HEK293 (cell line): ENCODE data around the gene ZNF71.
A peak's percentile ranks its signal among the peaks of the same experiment; 100 is the strongest.

ENCODE experiments used
- KLF1 ChIP-seq: fragments of 450-650 bp; formaldehyde crosslinking; IDR thresholded peaks from 2 replicates; pipeline ENCODE4 v1.5.1; 2016; ENCODE audit warnings: missing biosample characterization, missing genetic modification characterization
- KLF9 ChIP-seq: fragments of 450-650 bp; formaldehyde crosslinking; IDR thresholded peaks from 2 replicates; pipeline ENCODE4 v1.5.1; 2016; ENCODE audit warnings: missing biosample characterization, missing genetic modification characterization, low read depth
- MYNN ChIP-seq: fragments of 450-650 bp; formaldehyde crosslinking; IDR thresholded peaks from 2 replicates; pipeline ENCODE4 v1.5.1; 2016; ENCODE audit warnings: missing biosample characterization, missing genetic modification characterization, borderline replicate concordance
- MZF1 ChIP-seq: fragments of 450-650 bp; formaldehyde crosslinking; IDR thresholded peaks from 2 replicates; pipeline ENCODE4 v1.5.1; 2017; ENCODE audit warnings: missing biosample characterization, missing genetic modification characterization, borderline replicate concordance
- SP7 ChIP-seq: fragments of 450-650 bp; formaldehyde crosslinking; IDR thresholded peaks from 2 replicates; pipeline ENCODE4 v1.5.1; 2016; ENCODE audit warnings: missing biosample characterization, missing genetic modification characterization
- TCF7L2 ChIP-seq: IDR thresholded peaks from 2 replicates; pipeline ENCODE4 v1.6.1; 2011; ENCODE audit warnings: low read depth, mild to moderate bottlenecking, inconsistent platforms, low read length, moderate library complexity, borderline replicate concordance
- YY1 ChIP-seq: fragments of 450-650 bp; formaldehyde crosslinking; IDR thresholded peaks from 2 replicates; pipeline ENCODE4 v1.5.1; 2018; ENCODE audit warnings: missing biosample characterization, missing genetic modification characterization
- ZBTB7A ChIP-seq: fragments of 450-650 bp; formaldehyde crosslinking; IDR thresholded peaks from 2 replicates; pipeline ENCODE4 v1.5.1; 2016; ENCODE audit warnings: low read depth, missing biosample characterization, missing genetic modification characterization
- ZFP69B ChIP-seq: fragments of 450-650 bp; formaldehyde crosslinking; IDR thresholded peaks from 2 replicates; pipeline ENCODE4 v1.5.1; 2016; ENCODE audit warnings: missing biosample characterization, missing genetic modification characterization
- ZIC2 ChIP-seq: fragments of 450-650 bp; formaldehyde crosslinking; IDR thresholded peaks from 2 replicates; pipeline ENCODE4 v1.5.1; 2016; ENCODE audit warnings: missing biosample characterization, missing genetic modification characterization
- ZNF132 ChIP-seq: fragments of 450-650 bp; formaldehyde crosslinking; IDR thresholded peaks from 2 replicates; pipeline ENCODE4 v1.5.1; 2017; ENCODE audit warnings: missing biosample characterization, missing genetic modification characterization, borderline replicate concordance
- ZNF169 ChIP-seq: fragments of 450-650 bp; formaldehyde crosslinking; IDR thresholded peaks from 2 replicates; pipeline ENCODE4 v1.5.1; 2016; ENCODE audit warnings: missing biosample characterization, missing genetic modification characterization
- ZNF174 ChIP-seq: fragments of 450-650 bp; formaldehyde crosslinking; IDR thresholded peaks from 2 replicates; pipeline ENCODE4 v1.5.0; 2017; ENCODE audit warnings: missing biosample characterization, mild to moderate bottlenecking, missing genetic modification characterization
- ZNF2 ChIP-seq: fragments of 450-650 bp; formaldehyde crosslinking; IDR thresholded peaks from 2 replicates; pipeline ENCODE4 v1.5.1; 2016; ENCODE audit warnings: missing biosample characterization, missing genetic modification characterization
- ZNF24 ChIP-seq: fragments of 450-650 bp; formaldehyde crosslinking; IDR thresholded peaks from 2 replicates; pipeline ENCODE4 v1.5.1; 2016; ENCODE audit warnings: missing biosample characterization, missing genetic modification characterization
- ZNF266 ChIP-seq: fragments of 450-650 bp; formaldehyde crosslinking; IDR thresholded peaks from 2 replicates; pipeline ENCODE4 v1.5.1; 2016; ENCODE audit warnings: missing biosample characterization, missing genetic modification characterization, low read depth
- ZNF302 ChIP-seq: fragments of 450-650 bp; formaldehyde crosslinking; IDR thresholded peaks from 2 replicates; pipeline ENCODE4 v1.5.1; 2016; ENCODE audit warnings: missing biosample characterization, missing genetic modification characterization, low read depth
- ZNF335 ChIP-seq: fragments of 450-650 bp; formaldehyde crosslinking; conservative IDR thresholded peaks from 2 replicates; pipeline ENCODE4 v1.5.1; 2016; ENCODE audit warnings: missing biosample characterization, missing genetic modification characterization
- ZNF350 ChIP-seq: fragments of 450-650 bp; formaldehyde crosslinking; IDR thresholded peaks from 2 replicates; pipeline ENCODE4 v1.5.0; 2017; ENCODE audit warnings: missing biosample characterization, mild to moderate bottlenecking, missing genetic modification characterization
- ZNF416 ChIP-seq: fragments of 450-650 bp; formaldehyde crosslinking; IDR thresholded peaks from 2 replicates; pipeline ENCODE4 v1.5.1; 2016; ENCODE audit warnings: missing biosample characterization, missing genetic modification characterization
- ZNF514 ChIP-seq: fragments of 450-650 bp; formaldehyde crosslinking; IDR thresholded peaks from 2 replicates; pipeline ENCODE4 v1.5.1; 2016; ENCODE audit warnings: missing biosample characterization, missing genetic modification characterization
- ZNF621 ChIP-seq: fragments of 450-650 bp; formaldehyde crosslinking; IDR thresholded peaks from 2 replicates; pipeline ENCODE4 v1.5.1; 2017; ENCODE audit warnings: missing biosample characterization, missing genetic modification characterization
- ZNF626 ChIP-seq: fragments of 450-650 bp; sonication (Bioruptor Pico); formaldehyde crosslinking; IDR thresholded peaks from 2 replicates; pipeline ENCODE4 v1.5.1; 2018; ENCODE audit warnings: missing biosample characterization, missing genetic modification characterization, inconsistent platforms
- ZNF76 ChIP-seq: fragments of 450-650 bp; formaldehyde crosslinking; IDR thresholded peaks from 2 replicates; pipeline ENCODE4; 2016; ENCODE audit warnings: low read depth, missing biosample characterization, missing genetic modification characterization, borderline replicate concordance
- ZNF843 ChIP-seq: fragments of 450-650 bp; formaldehyde crosslinking; IDR thresholded peaks from 2 replicates; pipeline ENCODE4 v1.5.1; 2016; ENCODE audit warnings: missing biosample characterization, missing genetic modification characterization
- ZXDB ChIP-seq: fragments of 450-650 bp; formaldehyde crosslinking; IDR thresholded peaks from 2 replicates; pipeline ENCODE4 v1.5.1; 2016; ENCODE audit warnings: missing biosample characterization, missing genetic modification characterization
- TF ChIP-seq, protein P1 (sequence below): fragments of 450-650 bp; formaldehyde crosslinking; IDR thresholded peaks from 2 replicates; pipeline ENCODE4 v1.5.1; 2017; ENCODE audit warnings: missing biosample characterization, missing genetic modification characterization
- TF ChIP-seq, protein P2 (sequence below): fragments of 450-650 bp; formaldehyde crosslinking; IDR thresholded peaks from 2 replicates; pipeline ENCODE4 v1.5.1; 2017; ENCODE audit warnings: missing biosample characterization, mild to moderate bottlenecking, missing genetic modification characterization, moderate library complexity
- TF ChIP-seq, protein P3 (sequence below): fragments of 450-650 bp; formaldehyde crosslinking; IDR thresholded peaks from 2 replicates; pipeline ENCODE4 v1.5.1; 2017; ENCODE audit warnings: missing biosample characterization, missing genetic modification characterization
- TF ChIP-seq, protein P4 (sequence below): fragments of 450-650 bp; formaldehyde crosslinking; IDR thresholded peaks from 2 replicates; pipeline ENCODE4 v1.5.1; 2016; ENCODE audit warnings: missing biosample characterization, missing genetic modification characterization
- TF ChIP-seq, protein P5 (sequence below): fragments of 450-650 bp; formaldehyde crosslinking; IDR thresholded peaks from 2 replicates; pipeline ENCODE4 v1.5.1; 2016; ENCODE audit warnings: missing biosample characterization, missing genetic modification characterization

Gene ZNF71

DNA sequence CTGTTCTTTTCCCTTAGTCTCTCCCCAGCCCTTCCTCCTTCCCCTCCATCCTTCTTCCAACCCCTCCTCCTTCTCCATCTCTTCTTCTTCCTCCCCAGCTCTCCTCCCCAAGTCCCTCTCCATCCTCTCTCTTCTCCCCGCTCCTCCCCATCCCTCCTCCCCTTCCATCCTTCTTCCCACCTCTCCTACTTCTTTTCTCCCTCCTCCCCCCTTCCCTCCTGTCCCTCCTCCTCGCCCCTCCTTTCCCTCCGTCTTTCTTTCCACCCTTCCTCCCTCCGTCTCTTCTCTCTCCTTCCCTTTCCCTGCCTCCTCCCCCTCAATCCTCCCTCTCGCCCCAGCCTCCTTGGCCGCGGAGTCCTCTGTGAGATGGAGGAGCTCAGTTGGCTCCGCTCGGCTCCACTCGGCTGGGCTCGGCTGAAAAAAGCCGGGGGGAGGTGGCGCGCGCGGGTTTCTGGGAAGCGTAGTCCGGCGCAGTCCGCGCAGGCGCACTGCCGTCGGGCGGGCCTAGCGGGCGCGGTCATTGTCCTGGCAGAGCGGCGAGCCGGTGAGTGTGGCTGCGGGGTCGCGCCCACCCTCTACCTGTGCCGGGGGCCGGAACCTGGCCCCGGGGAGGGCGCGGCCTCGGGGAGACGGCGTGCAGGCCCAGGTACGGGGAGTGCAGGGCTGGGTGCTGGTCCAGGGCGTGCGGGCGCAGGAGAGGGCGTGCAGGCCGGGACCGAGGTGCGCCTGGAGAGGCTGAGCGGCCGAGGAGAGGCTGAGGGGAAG lies at the start of gene ZNF71 (continued):
- TF ChIP-seq ZNF843 (tag by site-specific recombination) (no peak), ZIC2 (tag by site-specific recombination) (no peak), ZBTB7A (tag by site-specific recombination) (no peak), MZF1 (tag by site-specific recombination) (no peak; the same call in 1 of the 2 replicates), ZNF174 (tag by site-specific recombination) (no peak), MYNN (no peak), ZNF132 (tag by site-specific recombination) (no peak), KLF1 (tag by site-specific recombination) (peak; percentile 48), ZXDB (tag by site-specific recombination) (peak; percentile 54), ZNF24 (tag by site-specific recombination) (no peak; the same call in 1 of the 2 replicates), SP7 (tag by site-specific recombination) (no peak; the same call in 1 of the 2 replicates), ZNF514 (tag by site-specific recombination) (no peak; the same call in 1 of the 2 replicates), ZNF350 (no peak), ZNF76 (tag by site-specific recombination) (peak; percentile 84), YY1 (tag by site-specific recombination) (no peak; the same call in 1 of the 2 replicates), TCF7L2 (no peak), ZNF302 (tag by site-specific recombination) (0 out of 2 replicates have a peak, but pooled peaks have one; percentile 25), ZNF621 (tag by site-specific recombination) (no peak), ZNF416 (tag by site-specific recombination) (0 out of 2 replicates have a peak, but pooled peaks have one; percentile 2), ZNF335 (tag by site-specific recombination) (no peak), ZNF626 (no peak), ZNF169 (tag by site-specific recombination) (peak; percentile 74), ZFP69B (peak; percentile 20; the same call in 1 of the 2 replicates), ZNF266 (tag by site-specific recombination) (0 out of 2 replicates have a peak, but pooled peaks have one; percentile 13), ZNF2 (tag by site-specific recombination) (peak; percentile 13; the same call in 1 of the 2 replicates), KLF9 (tag by site-specific recombination) (peak; percentile 73)
- TF ChIP-seq, protein P1, sequence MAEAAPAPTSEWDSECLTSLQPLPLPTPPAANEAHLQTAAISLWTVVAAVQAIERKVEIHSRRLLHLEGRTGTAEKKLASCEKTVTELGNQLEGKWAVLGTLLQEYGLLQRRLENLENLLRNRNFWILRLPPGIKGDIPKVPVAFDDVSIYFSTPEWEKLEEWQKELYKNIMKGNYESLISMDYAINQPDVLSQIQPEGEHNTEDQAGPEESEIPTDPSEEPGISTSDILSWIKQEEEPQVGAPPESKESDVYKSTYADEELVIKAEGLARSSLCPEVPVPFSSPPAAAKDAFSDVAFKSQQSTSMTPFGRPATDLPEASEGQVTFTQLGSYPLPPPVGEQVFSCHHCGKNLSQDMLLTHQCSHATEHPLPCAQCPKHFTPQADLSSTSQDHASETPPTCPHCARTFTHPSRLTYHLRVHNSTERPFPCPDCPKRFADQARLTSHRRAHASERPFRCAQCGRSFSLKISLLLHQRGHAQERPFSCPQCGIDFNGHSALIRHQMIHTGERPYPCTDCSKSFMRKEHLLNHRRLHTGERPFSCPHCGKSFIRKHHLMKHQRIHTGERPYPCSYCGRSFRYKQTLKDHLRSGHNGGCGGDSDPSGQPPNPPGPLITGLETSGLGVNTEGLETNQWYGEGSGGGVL: peak; percentile 98
- TF ChIP-seq, protein P2, sequence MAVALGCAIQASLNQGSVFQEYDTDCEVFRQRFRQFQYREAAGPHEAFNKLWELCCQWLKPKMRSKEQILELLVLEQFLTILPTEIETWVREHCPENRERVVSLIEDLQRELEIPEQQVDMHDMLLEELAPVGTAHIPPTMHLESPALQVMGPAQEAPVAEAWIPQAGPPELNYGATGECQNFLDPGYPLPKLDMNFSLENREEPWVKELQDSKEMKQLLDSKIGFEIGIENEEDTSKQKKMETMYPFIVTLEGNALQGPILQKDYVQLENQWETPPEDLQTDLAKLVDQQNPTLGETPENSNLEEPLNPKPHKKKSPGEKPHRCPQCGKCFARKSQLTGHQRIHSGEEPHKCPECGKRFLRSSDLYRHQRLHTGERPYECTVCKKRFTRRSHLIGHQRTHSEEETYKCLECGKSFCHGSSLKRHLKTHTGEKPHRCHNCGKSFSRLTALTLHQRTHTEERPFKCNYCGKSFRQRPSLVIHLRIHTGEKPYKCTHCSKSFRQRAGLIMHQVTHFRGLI (tag by site-specific recombination): peak; percentile 85; the same call in 1 of the 2 replicates
- TF ChIP-seq, protein P3, sequence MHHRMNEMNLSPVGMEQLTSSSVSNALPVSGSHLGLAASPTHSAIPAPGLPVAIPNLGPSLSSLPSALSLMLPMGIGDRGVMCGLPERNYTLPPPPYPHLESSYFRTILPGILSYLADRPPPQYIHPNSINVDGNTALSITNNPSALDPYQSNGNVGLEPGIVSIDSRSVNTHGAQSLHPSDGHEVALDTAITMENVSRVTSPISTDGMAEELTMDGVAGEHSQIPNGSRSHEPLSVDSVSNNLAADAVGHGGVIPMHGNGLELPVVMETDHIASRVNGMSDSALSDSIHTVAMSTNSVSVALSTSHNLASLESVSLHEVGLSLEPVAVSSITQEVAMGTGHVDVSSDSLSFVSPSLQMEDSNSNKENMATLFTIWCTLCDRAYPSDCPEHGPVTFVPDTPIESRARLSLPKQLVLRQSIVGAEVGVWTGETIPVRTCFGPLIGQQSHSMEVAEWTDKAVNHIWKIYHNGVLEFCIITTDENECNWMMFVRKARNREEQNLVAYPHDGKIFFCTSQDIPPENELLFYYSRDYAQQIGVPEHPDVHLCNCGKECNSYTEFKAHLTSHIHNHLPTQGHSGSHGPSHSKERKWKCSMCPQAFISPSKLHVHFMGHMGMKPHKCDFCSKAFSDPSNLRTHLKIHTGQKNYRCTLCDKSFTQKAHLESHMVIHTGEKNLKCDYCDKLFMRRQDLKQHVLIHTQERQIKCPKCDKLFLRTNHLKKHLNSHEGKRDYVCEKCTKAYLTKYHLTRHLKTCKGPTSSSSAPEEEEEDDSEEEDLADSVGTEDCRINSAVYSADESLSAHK (tag by site-specific recombination): no peak
- TF ChIP-seq, protein P4, sequence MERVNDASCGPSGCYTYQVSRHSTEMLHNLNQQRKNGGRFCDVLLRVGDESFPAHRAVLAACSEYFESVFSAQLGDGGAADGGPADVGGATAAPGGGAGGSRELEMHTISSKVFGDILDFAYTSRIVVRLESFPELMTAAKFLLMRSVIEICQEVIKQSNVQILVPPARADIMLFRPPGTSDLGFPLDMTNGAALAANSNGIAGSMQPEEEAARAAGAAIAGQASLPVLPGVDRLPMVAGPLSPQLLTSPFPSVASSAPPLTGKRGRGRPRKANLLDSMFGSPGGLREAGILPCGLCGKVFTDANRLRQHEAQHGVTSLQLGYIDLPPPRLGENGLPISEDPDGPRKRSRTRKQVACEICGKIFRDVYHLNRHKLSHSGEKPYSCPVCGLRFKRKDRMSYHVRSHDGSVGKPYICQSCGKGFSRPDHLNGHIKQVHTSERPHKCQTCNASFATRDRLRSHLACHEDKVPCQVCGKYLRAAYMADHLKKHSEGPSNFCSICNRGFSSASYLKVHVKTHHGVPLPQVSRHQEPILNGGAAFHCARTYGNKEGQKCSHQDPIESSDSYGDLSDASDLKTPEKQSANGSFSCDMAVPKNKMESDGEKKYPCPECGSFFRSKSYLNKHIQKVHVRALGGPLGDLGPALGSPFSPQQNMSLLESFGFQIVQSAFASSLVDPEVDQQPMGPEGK (tag by site-specific recombination): peak; percentile 48; the same call in 1 of the 2 replicates
- TF ChIP-seq, protein P5, sequence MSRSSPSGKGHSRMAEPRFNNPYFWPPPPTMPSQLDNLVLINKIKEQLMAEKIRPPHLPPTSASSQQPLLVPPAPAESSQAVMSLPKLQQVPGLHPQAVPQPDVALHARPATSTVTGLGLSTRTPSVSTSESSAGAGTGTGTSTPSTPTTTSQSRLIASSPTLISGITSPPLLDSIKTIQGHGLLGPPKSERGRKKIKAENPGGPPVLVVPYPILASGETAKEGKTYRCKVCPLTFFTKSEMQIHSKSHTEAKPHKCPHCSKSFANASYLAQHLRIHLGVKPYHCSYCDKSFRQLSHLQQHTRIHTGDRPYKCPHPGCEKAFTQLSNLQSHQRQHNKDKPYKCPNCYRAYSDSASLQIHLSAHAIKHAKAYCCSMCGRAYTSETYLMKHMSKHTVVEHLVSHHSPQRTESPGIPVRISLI: peak; percentile 92
